H9 (cell line): Measurements from ENCODE around the gene TBC1D22A. TPM values are rescaled to one million over a fixed set of nuclear protein-coding genes. Genes with fewer than 3 reads are reported as not detected.

Experiments used
- DNase-seq: peaks from one replicate; pipeline ENCODE4 v3.0.0-alpha.2; 2017
- H2AFZ ChIP-seq: one replicate; pipeline ENCODE4 v1.6.1; 2013; ENCODE audit warnings: mild to moderate bottlenecking, low read length, control low read depth, moderate library complexity
- H2AK5ac ChIP-seq: 2 replicates; pipeline ENCODE4 v1.6.1; 2013; ENCODE audit warnings: low read length, control low read depth, mixed read lengths; ENCODE audit not compliant: insufficient read length
- H2BK120ac ChIP-seq: one replicate; pipeline ENCODE4 v1.6.1; 2013; ENCODE audit warnings: low read depth, mild to moderate bottlenecking, low read length, control low read depth, inconsistent platforms; ENCODE audit not compliant: poor library complexity, severe bottlenecking
- H2BK12ac ChIP-seq: 2 replicates; pipeline ENCODE4 v1.6.1; 2013; ENCODE audit warnings: low read length, control low read depth, mixed read lengths, low read depth; ENCODE audit not compliant: insufficient read length
- H2BK15ac ChIP-seq: 2 replicates; pipeline ENCODE4 v1.6.1; 2013; ENCODE audit warnings: low read depth, low read length, control low read depth
- H2BK20ac ChIP-seq: one replicate; pipeline ENCODE4 v1.6.1; 2013; ENCODE audit warnings: low read depth, mild to moderate bottlenecking, low read length, control low read depth, inconsistent platforms; ENCODE audit not compliant: poor library complexity, severe bottlenecking
- H2BK5ac ChIP-seq: 2 replicates; pipeline ENCODE4 v1.6.1; 2013; ENCODE audit warnings: low read length, control low read depth, mixed read lengths; ENCODE audit not compliant: insufficient read length
- H3K14ac ChIP-seq: 2 replicates; pipeline ENCODE4 v1.6.1; 2013; ENCODE audit warnings: low read length, control low read depth; ENCODE audit not compliant: insufficient read depth
- H3K18ac ChIP-seq: 2 replicates; pipeline ENCODE4 v1.6.1; 2013; ENCODE audit warnings: low read depth, mild to moderate bottlenecking, mixed read lengths, low read length, control low read depth; ENCODE audit not compliant: insufficient read length
- H3K23ac ChIP-seq: 2 replicates; pipeline ENCODE4 v1.6.1; 2013; ENCODE audit warnings: low read length, control low read depth, mixed read lengths, low read depth; ENCODE audit not compliant: insufficient read length
- H3K23me2 ChIP-seq: 2 replicates; pipeline ENCODE4 v1.6.1; 2013; ENCODE audit warnings: low read depth, mild to moderate bottlenecking, mixed read lengths, low read length, control low read depth; ENCODE audit not compliant: insufficient read length, poor library complexity, severe bottlenecking
- H3K27ac ChIP-seq: 2 replicates; pipeline ENCODE4 v1.5.1; 2013; ENCODE audit warnings: low read length, control low read depth, mixed read lengths, low read depth; ENCODE audit not compliant: insufficient read length
- H3K27me3 ChIP-seq: 2 replicates; pipeline ENCODE4 v1.6.1; 2013; ENCODE audit warnings: low read length, control low read depth, inconsistent platforms; ENCODE audit not compliant: insufficient read depth
- H3K4ac ChIP-seq: 2 replicates; pipeline ENCODE4 v1.6.1; 2013; ENCODE audit warnings: low read depth, mild to moderate bottlenecking, control low read depth, inconsistent platforms, low read length, moderate library complexity
- H3K4me1 ChIP-seq: 2 replicates; pipeline ENCODE4 v1.6.1; 2013; ENCODE audit warnings: low read length, control low read depth, inconsistent platforms; ENCODE audit not compliant: insufficient read depth
- H3K4me2 ChIP-seq: 2 replicates; pipeline ENCODE4 v1.6.1; 2013; ENCODE audit warnings: low read length, control low read depth, mixed read lengths; ENCODE audit not compliant: insufficient read length, insufficient read depth
- H3K56ac ChIP-seq: 2 replicates; pipeline ENCODE4 v1.6.1; 2013; ENCODE audit warnings: low read depth, mild to moderate bottlenecking, mixed read lengths, low read length, control low read depth; ENCODE audit not compliant: insufficient read length
- H3K79me1 ChIP-seq: 2 replicates; pipeline ENCODE4 v1.6.1; 2013; ENCODE audit warnings: low read depth, mild to moderate bottlenecking, moderate library complexity, low read length, control low read depth, inconsistent platforms; ENCODE audit not compliant: insufficient read depth, poor library complexity, severe bottlenecking
- H3K79me2 ChIP-seq: 2 replicates; pipeline ENCODE4 v1.6.1; 2013; ENCODE audit warnings: low read length, control low read depth, inconsistent platforms; ENCODE audit not compliant: insufficient read depth
- H3K9ac ChIP-seq: 2 replicates; pipeline ENCODE4 v1.6.1; 2013; ENCODE audit warnings: low read length, control low read depth, mixed read lengths; ENCODE audit not compliant: insufficient read length; ENCODE audit errors: extremely low read depth
- H3K9me3 ChIP-seq: one replicate; pipeline ENCODE4 v1.6.1; 2013; ENCODE audit warnings: low read depth, low read length, inconsistent platforms; ENCODE audit not compliant: control insufficient read depth
- H3T11ph ChIP-seq: one replicate; pipeline ENCODE4 v1.6.1; 2013; ENCODE audit warnings: mild to moderate bottlenecking, low read length, control low read depth, inconsistent platforms
- H4K20me1 ChIP-seq: one replicate; pipeline ENCODE4 v1.6.1; 2013; ENCODE audit not compliant: control insufficient read depth, insufficient read length, insufficient read depth
- H4K5ac ChIP-seq: 2 replicates; pipeline ENCODE4 v1.6.1; 2013; ENCODE audit warnings: low read depth, mild to moderate bottlenecking, mixed read lengths, low read length, control low read depth; ENCODE audit not compliant: insufficient read length
- H4K8ac ChIP-seq: replicated peaks from 2 replicates; pipeline ENCODE4 v1.6.1; 2013; ENCODE audit warnings: low read length, control low read depth, mixed read lengths, low read depth; ENCODE audit not compliant: insufficient read length
- H4K91ac ChIP-seq: 2 replicates; pipeline ENCODE4 v1.6.1; 2013; ENCODE audit warnings: low read depth, mild to moderate bottlenecking, moderate library complexity, mixed read lengths, low read length, control low read depth; ENCODE audit not compliant: insufficient read length
- H3K27ac Mint-ChIP-seq, 3 experiments: 2 replicates in 2 of 3; 3 replicates in 1 of 3; pipeline ENCODE4 v1.8.0; 2020 to 2021; ENCODE audit warnings: mixed read lengths in 3 of 3, mild to moderate bottlenecking in 1 of 3, moderate library complexity in 1 of 3
- H3K27me3 Mint-ChIP-seq: 2 replicates; pipeline ENCODE4 v1.8.0; 2021; ENCODE audit warnings: low read depth, mild to moderate bottlenecking, moderate library complexity, mixed read lengths
- H3K36me3 Mint-ChIP-seq, 3 experiments: 2 replicates in 2 of 3; 3 replicates in 1 of 3; pipeline ENCODE4 v1.8.0; 2020 to 2021; ENCODE audit warnings: low read depth in 3 of 3, mixed read lengths in 3 of 3; ENCODE audit not compliant: insufficient read depth in 1 of 3
- H3K4me1 Mint-ChIP-seq, 2 experiments: 2 replicates each; pipeline ENCODE4 v1.8.0; 2020; ENCODE audit warnings: mixed read lengths in 2 of 2
- H3K4me3 Mint-ChIP-seq, 2 experiments: 2 replicates in 1 of 2; 3 replicates in 1 of 2; pipeline ENCODE4 v1.8.0; 2020 to 2021; ENCODE audit warnings: mild to moderate bottlenecking in 2 of 2, mixed read lengths in 2 of 2, moderate library complexity in 1 of 2
- H3K9me3 Mint-ChIP-seq, 2 experiments: 2 replicates in 1 of 2; 3 replicates in 1 of 2; pipeline ENCODE4 v1.8.0; 2020; ENCODE audit warnings: mild to moderate bottlenecking in 2 of 2, mixed read lengths in 2 of 2, moderate library complexity in 1 of 2
- WGBS: extraction: QIAGEN DNeasy Blood & Tissue Kit; methylation state at CpG from one replicate; pipeline ENCODE4 v1.1.7; 2013; ENCODE audit warnings: missing lambda C conversion rate, low lambda C conversion rate, mixed read lengths; ENCODE audit not compliant: insufficient read length; ENCODE audit errors: extremely low coverage; 5-methylcytosine and 5-hydroxymethylcytosine counted together
- total RNA-seq: library from RNA; stranded (reverse); gene quantifications from 2 replicates; pipeline ENCODE4 v1.2.1, GENCODE V29; 2021
- TF ChIP-seq, protein P1 (sequence below): fragments of 200-600 bp; sonication (generic); conservative IDR thresholded peaks from 3 replicates; pipeline ENCODE4 v1.8.0; 2021; ENCODE audit warnings: antibody characterized with exemption, mild to moderate bottlenecking

The TBC1D22A gene
- total RNA-seq, 1 experiment from 2014 or later = 20.8 TPM

DNA sequence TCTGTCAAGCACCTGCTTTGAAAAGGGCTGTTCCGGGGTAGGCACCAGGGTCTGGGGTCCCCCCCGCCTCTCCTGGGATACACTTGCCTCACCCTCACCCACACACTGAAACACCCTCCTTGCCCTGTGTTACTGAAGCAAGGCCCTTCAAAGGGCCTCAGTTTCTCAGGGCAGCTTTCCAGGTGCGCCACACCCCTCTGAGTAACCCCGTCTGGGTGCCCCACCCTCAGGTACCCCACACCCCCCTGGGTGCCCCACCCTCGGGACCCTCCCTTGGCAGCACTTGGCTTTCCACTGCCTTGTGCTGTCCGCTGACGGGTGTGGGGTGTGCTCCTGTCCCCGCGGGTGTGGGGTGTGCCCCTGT lies 413.6 kb downstream of the TBC1D22A start:
- no peak for DNase-seq
- H3K9me3 ChIP-seq = no peaks in the 10 kb centered on the region
- no peak overlapping the region for H3K27ac ChIP-seq
- no peak overlapping the region for H2BK20ac ChIP-seq
- H3K18ac ChIP-seq = no peak overlapping the region
- no peak overlapping the region for H3K56ac ChIP-seq
- no peak overlapping the region for H2AK5ac ChIP-seq
- Mint-ChIP-seq H3K36me3 (peaks cover 0 to 20% (median 14%) of the 10 kb centered on the region in 3 experiments; a peak in 4 of 7 replicates), H3K27ac (no peak overlapping the region), H3K27me3 (peaks cover 3% of the 10 kb centered on the region; the same call in 1 of the 2 replicates), H3K4me3 (no peak overlapping the region), H3K4me1 (no peaks in the 10 kb centered on the region), H3K9me3 (peaks cover 5 to 41% of the 10 kb centered on the region in 2 experiments; a peak in 3 of 5 replicates)
- no peaks in the 10 kb centered on the region for H3K23me2 ChIP-seq
- TF ChIP-seq, protein P1, sequence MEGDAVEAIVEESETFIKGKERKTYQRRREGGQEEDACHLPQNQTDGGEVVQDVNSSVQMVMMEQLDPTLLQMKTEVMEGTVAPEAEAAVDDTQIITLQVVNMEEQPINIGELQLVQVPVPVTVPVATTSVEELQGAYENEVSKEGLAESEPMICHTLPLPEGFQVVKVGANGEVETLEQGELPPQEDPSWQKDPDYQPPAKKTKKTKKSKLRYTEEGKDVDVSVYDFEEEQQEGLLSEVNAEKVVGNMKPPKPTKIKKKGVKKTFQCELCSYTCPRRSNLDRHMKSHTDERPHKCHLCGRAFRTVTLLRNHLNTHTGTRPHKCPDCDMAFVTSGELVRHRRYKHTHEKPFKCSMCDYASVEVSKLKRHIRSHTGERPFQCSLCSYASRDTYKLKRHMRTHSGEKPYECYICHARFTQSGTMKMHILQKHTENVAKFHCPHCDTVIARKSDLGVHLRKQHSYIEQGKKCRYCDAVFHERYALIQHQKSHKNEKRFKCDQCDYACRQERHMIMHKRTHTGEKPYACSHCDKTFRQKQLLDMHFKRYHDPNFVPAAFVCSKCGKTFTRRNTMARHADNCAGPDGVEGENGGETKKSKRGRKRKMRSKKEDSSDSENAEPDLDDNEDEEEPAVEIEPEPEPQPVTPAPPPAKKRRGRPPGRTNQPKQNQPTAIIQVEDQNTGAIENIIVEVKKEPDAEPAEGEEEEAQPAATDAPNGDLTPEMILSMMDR = no peak
- no peak overlapping the region for H3K4me2 ChIP-seq
- no peak overlapping the region for H2BK12ac ChIP-seq
- H3K23ac ChIP-seq = no peak overlapping the region
- no peak overlapping the region for H4K8ac ChIP-seq
- no peak overlapping the region for H3K4ac ChIP-seq
- H2BK120ac ChIP-seq = no peak overlapping the region
- H3T11ph ChIP-seq = no peak overlapping the region
- H4K91ac ChIP-seq = no peak overlapping the region
- no peak overlapping the region for H3K9ac ChIP-seq
- H4K20me1 ChIP-seq = peaks cover 2% of the 10 kb centered on the region
- no peaks in the 10 kb centered on the region for H3K79me1 ChIP-seq
- no peaks in the 10 kb centered on the region for H3K27me3 ChIP-seq
- no peaks in the 10 kb centered on the region for H3K79me2 ChIP-seq
- no peak overlapping the region for H2AFZ ChIP-seq
- H4K5ac ChIP-seq = no peak overlapping the region
- no CpG with 5 or more reads among the region's 9 CpGs for WGBS
- H3K4me1 ChIP-seq = no peaks in the 10 kb centered on the region
- H2BK15ac ChIP-seq = no peak overlapping the region
- no peak overlapping the region for H3K14ac ChIP-seq
- H2BK5ac ChIP-seq = no peak overlapping the region
